HG03139 (cell line): ENCODE measurements around the gene SLC1A5.
"Not testable (repeated sequence)": the region's sequence is repeated elsewhere in the genome, so short reads cannot be mapped to it uniquely, and the experiment has no call there.

ENCODE experiments used
- ATAC-seq: cut with Tn5 transposase; IDR thresholded peaks from one replicate; pipeline ENCODE4 v1.9.1; 2021; ENCODE audit not compliant: unreplicated experiment

Gene SLC1A5

DNA sequence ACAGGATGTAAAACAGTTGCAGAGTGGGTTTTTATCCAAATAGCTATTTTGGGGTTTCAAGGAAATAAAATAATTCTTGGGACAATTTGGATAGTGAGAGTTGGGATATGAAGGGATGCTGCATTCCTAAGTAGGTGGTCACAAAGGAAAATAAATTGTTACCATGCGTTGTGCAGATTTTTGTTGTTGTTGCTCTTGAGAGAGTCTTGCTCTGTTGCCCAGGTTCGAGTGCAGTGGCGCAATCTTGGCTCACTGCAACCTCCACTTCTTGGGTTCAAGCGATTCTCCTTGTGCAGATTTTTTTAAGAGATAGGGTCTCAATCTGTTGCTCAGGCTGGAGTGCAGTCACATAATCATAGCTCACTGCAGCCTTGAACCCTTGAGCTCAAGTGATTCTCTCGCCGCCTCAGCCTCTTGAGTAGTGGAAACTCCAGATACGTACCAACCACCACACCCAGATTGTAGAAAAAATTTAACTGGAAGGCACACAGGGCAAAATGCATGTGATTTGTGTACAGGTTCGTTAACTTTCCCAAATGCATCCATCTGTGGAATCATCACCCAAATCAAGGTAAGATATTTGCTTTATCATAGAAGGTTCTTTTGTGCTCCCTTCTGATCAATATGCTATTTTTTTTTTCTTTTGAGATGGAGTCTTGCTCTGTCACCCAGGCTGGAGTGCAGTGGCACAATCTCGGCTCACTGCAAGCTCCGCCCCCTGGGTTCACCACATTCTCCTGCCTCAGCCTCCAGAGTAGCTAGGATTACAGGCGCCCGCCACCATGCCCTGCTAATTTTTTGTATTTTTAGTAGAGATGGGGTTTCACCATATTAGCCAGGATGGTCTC, 16.0 kb downstream of the SLC1A5 start:
- ATAC-seq: no peak

DNA sequence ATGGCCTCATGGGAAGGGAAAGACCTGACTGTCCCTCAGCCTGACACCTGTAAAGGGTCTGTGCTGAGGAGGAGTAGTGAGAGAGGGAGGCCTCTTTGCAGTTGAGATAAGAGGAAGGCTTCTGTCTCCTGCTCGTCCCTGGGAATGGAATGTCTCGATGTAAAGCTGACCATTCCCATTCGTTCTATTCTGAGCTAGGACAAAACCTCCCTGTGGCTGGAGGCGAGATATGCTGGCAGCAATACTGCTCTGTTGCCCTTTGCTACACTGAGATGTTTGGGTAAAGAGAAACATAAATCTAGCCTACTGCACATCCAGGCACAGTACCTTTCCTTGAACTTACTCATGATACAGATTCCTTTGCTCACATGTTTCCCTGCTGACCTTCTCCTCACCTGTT, 19.6 kb downstream of the SLC1A5 start:
- ATAC-seq: not testable (repeated sequence)

DNA sequence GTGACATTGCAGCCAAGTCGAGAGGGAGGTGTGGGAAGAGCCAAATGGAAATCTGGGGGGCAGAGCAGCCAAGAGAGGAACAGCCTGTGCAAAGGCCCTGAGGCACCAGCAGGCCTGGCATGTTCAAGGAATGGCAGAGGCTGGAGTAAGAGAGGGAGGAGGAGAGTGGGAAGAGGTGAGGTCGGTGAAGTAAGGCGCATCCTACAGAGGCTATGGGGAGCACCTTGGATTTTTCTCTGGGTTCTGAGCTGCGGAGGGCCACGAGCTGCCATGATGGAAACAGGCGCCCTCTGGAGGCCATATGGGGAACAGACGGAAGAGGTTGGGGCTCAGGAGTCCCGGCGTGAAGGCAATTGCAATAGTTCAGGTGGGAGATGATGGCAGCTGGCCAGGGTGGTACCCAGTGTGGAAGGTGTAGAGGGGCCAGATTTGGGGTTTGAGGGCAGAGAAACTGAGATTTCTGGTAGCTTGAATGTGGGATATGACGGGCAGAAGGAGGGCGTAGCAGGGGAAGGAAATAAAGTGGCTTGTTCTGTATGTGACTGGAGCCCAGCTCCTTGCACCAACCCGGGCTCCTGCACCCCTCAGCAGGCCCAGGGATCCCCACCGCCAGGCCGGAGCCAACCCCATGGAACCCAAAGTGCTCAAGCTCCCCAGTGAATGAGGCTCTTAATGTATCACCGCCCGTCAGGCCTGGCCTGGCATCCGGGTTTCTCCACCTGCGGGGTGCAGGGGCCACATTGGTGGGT, 21.7 kb downstream of the SLC1A5 start:
- ATAC-seq: no peak

DNA sequence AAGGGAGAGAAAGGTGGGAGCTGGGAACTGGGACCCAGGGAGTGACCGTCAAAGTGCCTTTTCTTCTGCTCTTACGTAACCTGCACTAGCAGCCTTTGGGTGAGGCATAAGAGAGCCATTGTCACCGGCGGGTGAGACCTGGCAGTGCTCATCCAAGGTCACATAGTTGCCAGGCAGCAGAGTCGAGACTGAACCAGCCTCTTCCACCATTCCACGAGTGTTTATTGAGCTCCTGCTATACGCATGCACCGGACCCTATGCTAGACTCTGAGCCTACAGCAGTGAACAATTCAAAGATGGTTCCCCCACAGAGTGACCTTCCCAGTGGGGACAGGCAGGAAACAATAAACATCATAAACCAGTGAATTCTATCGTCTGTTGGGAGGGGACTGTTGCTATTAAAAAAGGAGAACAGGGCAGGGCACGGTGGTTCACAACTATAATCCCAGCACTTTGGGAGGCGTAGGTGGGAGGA, 23.5 kb downstream of the SLC1A5 start:
- no peak for ATAC-seq

DNA sequence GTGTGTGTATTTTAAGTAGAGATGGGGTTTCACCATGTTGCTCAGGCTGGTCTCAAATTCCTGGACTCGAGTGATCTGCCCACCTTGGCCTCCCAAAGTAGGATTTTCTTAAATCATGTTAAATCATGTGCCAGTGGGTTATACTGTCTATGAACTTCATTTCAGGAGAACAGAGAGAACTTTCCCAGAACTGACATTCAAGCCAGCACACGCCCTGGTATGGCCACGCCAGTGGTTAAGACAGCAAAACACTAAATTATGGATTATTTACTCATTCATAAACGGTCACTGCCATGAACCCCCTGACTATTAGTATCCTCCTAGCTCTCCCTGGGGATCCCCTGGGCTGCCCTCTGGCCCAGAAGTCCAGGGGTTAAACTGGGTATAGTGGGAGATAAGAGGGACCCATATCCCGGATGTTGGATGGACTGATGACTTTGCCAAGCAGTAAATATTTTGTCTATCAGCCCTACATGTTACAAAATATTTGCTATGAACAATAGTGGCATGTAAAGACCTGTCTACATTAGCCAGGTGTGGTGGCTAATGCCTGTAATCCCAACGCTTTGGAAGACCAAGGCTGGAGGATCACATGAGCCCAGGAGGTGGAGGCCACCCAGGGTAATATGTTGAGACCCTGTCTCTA, 26.0 kb downstream of the SLC1A5 start:
- ATAC-seq: no peak

DNA sequence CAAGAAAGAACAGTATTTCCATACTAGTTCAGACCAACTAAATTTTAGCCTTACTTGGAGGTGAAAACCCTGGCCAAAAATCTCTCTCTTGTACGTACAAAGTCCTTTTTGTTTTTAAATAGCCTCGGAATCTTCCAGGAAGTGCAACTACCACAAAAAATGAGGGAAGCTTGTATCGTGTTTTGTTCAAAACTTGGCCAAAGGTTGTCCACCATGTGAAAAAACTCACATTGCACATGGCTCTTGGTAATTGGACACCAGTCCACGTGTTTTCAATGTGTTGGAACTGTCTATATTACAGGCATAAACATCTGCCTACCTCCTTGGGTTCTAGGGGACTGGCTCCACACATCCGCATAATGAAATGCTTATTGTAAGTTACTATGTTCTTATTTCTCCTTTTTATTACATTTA, 27.0 kb downstream of the SLC1A5 start:
- no peak for ATAC-seq

DNA sequence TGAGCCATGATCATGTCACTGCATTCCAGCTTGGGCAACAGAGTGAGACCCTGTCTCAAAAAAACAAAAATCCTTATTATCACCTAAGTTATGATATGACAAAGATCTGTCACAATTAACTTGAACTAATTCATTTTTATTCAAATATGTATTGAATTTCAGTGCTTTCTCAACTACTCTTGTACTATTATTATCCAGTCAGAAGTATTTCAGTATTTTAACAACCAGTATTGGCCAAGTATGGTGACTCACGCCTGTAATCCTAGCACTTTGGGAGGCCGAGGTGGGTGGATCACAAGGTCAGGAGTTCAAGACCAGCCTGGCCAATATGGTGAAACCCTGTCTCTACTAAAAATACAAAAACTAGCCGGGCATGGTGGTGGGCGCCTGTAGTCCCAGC, 27.5 kb downstream of the SLC1A5 start:
- ATAC-seq: not testable (repeated sequence)

DNA sequence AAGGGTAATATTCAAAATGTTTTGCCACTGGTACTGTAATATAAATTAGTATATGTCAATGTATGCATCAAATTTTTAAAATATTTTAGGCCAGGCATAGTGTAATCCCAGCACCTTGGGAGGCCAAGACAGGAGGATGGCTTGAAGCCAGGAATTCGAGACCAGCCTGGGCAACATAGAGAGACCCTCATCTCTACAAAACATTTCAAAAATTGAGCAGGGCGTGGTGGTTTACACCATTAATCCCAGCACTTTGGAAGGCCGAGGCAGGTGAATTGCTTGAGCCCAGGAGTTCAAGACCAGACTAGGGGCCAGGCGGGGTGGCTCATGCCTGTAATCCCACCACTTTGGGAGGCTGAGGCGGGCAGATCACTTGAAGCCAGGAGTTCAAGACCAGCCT, 28.0 kb downstream of the SLC1A5 start:
- no peak for ATAC-seq

DNA sequence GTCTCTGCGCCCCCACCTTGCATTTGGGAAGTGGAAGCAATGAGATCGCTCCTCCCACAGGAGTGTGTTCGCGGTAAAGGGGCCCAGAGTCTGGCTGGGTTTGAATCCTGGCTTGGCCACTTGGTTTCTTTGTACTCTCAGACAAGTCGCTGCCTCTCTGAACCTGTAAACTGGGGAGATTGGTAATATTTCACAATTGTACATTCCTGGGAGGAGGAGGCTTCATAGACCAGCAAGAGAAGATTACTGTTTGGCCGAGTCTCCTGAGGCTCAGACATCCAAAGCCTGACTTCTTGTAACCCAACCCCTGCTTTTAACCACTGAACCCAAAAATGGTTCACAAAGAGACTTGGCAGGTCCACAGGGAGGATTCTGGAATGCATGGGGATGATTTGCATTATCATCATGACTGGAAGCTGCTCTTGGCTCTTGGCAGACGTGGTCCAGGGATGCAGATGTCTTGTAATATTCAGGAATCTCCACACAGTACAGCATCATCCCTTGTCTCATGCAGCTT, 28.5 kb downstream of the SLC1A5 start:
- no peak for ATAC-seq

DNA sequence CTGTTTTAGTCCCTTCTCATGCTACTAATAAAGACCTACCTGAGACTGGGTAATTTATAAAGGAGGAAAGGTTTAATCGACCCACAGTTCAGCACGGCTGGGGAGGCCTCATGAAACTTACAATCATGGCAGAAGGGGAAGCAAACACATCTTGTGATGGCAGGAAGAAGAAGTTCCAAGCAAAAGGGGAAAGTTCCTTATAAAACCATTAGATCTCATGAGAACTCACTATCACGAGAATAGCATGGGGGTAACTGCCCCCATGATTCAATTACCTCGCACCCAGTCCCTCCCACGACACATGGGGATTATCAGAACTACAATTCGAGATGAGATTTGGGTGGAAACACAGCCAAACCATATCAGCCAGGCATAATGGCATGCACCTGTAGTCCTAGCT, 29.2 kb downstream of the SLC1A5 start:
- ATAC-seq: no peak

DNA sequence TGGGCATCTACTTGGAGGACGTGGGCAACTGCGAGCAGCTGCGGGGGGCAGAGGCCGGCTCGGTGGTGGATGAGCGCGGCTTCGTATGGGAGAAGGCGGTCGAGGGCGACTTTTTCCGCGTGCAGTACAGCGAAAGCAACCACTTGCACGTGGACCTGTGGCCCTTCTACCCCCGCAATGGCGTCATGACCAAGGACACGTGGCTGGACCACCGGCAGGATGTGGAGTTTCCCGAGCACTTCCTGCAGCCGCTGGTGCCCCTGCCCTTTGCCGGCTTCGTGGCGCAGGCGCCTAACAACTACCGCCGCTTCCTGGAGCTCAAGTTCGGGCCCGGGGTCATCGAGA, 31.9 kb downstream of the SLC1A5 start:
- ATAC-seq: no peak

DNA sequence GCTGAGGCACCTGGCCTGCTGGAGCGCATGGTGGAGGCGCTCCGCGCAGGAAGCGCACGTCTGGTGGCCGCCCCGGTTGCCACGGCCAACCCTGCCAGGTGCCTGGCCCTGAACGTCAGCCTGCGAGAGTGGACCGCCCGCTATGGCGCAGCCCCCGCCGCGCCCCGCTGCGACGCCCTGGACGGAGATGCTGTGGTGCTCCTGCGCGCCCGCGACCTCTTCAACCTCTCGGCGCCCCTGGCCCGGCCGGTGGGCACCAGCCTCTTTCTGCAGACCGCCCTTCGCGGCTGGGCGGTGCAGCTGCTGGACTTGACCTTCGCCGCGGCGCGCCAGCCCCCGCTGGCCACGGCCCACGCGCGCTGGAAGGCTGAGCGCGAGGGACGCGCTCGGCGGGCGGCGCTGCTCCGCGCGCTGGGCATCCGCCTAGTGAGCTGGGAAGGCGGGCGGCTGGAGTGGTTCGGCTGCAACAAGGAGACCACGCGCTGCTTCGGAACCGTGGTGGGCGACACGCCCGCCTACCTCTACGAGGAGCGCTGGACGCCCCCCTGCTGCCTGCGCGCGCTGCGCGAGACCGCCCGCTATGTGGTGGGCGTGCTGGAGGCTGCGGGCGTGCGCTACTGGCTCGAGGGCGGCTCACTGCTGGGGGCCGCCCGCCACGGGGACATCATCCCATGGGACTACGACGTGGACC, 32.4 kb downstream of the SLC1A5 start:
- ATAC-seq: no peak

DNA sequence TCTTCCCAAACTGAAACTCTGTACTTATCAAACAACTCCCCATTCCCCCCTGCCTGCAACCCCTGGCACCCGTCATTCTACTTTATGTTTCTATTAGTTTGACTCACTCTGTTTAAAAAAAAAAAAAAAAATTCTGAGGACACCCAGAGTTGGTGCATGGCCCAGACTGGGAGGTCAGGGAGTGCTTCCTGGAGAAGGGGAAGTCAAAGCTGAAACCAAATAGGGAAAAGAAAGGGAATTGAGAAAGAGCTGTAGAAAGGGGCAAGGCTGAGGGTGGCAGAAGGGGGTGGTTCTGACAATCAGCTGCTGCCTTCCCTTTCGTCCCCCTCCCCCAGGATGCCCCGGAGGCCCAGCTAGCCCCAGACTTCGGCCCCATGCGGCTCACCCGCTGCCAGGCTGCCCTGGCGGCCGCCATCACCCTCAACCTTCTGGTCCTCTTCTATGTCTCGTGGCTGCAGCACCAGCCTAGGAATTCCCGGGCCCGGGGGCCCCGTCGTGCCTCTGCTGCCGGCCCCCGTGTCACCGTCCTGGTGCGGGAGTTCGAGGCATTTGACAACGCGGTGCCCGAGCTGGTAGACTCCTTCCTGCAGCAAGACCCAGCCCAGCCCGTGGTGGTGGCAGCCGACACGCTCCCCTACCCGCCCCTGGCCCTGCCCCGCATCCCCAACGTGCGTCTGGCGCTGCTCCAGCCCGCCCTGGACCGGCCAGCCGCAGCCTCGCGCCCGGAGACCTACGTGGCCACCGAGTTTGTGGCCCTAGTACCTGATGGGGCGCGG, 33.1 kb downstream of the SLC1A5 start:
- no peak for ATAC-seq

DNA sequence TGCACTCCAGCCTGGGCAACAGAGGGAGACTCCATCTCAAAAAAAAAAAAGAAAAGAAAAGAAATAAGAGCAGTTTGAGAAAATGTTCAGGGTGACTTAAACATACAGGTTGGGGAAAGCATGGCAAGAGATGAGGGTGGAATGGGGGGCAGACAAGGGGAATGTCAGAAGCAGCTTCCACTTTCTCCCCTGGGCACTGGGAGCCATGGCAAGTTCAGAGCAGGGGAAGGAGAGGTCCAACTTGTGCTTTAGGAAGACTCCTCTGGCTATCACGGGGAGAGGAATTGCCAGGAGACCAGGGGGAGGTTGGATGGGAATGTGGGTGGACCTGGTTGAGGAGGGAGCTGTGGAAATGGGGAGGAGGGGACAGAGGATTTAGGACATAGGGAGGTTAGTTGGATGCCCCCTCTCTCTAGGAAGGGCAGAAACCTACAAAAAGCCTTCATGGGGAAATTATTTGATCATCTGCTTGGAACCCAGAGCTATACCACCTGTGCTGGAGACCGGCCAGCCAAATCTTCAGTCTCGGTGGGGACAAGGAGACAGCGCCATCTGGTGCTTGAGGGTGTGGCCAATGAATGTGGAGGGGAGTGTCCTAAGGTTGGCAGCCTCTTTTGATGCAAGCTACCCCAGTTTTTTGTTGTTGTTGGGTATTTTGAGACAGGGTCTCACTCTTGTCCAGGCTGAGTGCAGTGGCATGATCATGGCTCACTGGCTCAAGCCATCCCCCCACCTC, 34.8 kb downstream of the SLC1A5 start:
- no peak for ATAC-seq

DNA sequence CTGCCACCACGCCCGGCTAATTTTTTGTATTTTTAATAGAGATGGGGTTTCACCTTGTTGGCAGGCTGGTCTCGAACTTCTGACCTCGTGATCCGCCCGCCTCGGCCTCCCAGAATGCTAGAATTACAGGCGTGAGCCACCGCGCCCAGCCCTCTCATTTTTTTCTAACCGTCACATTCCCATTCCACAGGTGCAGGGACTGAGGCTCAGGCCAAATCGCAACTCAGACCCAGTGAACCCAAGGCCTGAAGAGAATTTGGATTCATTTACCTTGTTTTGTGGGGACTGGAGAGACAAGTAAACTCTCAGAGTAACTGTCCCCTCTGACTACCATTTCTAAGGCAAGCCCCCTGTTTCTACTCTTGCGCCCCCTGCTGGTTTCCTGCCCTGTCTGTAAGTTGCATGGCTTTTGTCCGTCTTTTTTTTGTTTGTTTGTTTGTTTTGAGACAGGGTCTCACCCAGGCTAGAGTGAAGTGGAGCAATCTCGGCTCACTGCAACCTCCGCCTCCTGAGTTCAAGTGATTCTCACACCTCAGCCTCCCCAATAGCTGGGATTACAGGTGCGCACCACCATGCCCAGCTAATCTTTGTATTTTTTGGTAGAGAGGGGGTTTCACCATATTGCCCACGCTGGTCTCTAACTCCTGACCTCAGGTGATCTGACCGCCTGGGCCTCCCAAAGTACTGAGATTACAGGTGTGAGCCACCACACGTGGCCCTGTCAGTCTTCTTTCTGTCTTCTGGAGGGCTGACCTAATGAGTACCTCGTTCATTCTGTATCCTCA, 39.9 kb downstream of the SLC1A5 start:
- no peak for ATAC-seq

DNA sequence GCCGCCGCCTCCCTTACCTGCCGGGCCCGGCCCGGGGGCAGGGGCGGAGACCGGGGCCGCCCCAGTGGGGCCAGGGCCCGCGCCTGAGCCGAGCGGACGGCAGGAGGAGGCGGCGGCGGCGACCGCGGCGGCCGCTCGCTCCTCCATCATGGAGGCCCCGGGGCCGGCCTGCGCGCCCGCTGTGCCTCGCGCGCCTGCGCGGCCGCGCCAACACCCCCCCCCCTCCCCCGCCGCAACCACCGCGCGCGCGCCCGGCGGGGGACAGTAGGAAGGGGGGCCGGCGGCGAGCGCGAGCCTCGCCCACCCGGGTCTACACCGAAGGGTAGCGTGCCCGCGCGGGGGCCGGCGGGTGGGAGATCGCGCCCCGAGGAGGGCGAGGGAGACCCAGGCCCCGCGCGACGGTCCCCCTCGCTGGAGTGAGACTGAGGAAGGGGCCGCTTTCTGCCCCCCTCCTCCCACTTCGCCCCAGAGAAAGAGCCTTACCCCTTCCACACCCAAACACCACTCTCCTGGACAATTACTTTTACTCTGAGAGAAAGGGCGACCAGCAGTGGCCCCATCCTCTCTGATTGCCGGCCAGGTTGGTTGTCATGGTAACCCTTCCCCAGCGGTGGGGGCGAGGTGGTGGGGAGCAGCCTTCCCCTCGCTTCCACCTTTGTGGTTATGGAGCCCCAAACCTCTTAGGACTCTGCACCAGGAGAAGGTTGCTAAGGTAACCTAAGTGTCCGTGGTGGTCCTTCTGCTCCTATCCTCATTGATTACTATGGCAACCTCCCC, 41.9 kb downstream of the SLC1A5 start, which contains the start of gene STRN4:
STRN4 (minus strand) TSS at position 170 of the 777 bp plus-strand sequence; CDS start at position 150, 20 bp downstream.
- peak; percentile 47 for ATAC-seq

DNA sequence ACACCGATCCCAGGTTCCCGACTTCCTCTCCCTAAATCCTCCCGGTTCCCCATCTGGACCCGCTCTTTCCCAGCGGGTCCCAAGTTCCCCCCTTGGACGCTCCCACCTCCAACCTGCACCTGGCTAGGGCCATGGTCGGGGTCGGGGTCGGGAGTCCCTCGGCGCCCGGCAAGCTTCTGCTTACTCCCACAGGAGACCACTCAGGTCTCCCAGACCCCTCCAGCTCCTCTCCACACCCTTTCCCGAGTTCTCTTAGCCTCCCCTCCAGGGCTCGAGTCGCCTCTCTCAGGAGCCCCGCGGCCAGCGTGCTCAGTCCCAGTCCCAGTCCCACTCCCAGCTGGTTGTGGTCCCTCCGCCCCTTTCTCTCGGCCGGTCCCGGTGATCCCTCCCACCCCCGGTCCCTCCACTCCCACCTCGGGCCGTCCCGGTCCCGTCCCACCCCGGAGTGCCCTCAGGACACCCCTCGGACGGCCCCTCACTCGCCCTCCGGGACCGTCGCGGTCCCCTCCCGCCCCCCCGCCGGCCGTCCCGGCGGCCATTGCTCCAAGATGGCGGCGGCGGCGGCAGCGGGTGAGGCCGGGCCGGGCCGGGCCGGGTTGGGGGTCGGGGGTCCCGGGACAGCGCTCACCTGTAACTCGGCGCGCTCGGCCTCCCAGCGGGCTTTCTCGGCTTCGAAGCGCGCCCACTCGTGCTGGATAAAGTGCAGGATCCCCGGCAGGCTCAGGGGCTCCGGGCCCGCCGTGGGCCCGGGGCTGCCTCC, 42.7 kb downstream of the SLC1A5 start, which contains the start of gene FKRP:
FKRP (plus strand) TSS at position 537 of the 760 bp plus-strand sequence. CDS start 9,394 bp downstream, outside the sequence.
- peak; percentile 42 for ATAC-seq
